Calu3 (cell line): ENCODE results near the gene AGBL1. TPM values are rescaled to one million over a fixed set of nuclear protein-coding genes. Genes with fewer than 3 reads are reported as not detected.
"Not testable (repeated sequence)": the region's sequence is repeated elsewhere in the genome, so short reads cannot be mapped to it uniquely, and the experiment has no call there.

Experiments used
- BruUV-seq: library from RNA; stranded (reverse); fragments of 400-500 nt; replicated peaks from 2 replicates; lab custom pipeline; 2021; lab: Mats Ljungman, UMichigan
- CTCF ChIA-PET: fragments of 300-600 bp; sonication (Branson Sonifier 250); formaldehyde crosslinking; loops from one replicate; lab custom pipeline; 2022; ENCODE audit warnings: antibody characterized with exemption; lab: Charles Lee
- DNase-seq: peaks from one replicate; pipeline ENCODE4 v3.0.0; 2022
- H3K27ac Mint-ChIP-seq: one replicate; pipeline ENCODE4 v1.8.0; 2022; ENCODE audit warnings: mixed read lengths; ENCODE audit not compliant: unreplicated experiment
- H3K27me3 Mint-ChIP-seq: one replicate; pipeline ENCODE4 v1.8.0; 2022; ENCODE audit warnings: mixed read lengths; ENCODE audit not compliant: unreplicated experiment
- H3K36me3 Mint-ChIP-seq: one replicate; pipeline ENCODE4 v1.8.0; 2022; ENCODE audit warnings: mild to moderate bottlenecking, moderate library complexity, mixed read lengths; ENCODE audit not compliant: insufficient read depth, unreplicated experiment
- H3K4me1 Mint-ChIP-seq: one replicate; pipeline ENCODE4 v1.8.0; 2022; ENCODE audit warnings: mild to moderate bottlenecking, low read depth, mixed read lengths; ENCODE audit not compliant: unreplicated experiment
- H3K4me3 Mint-ChIP-seq: one replicate; pipeline ENCODE4 v1.8.0; 2022; ENCODE audit warnings: mild to moderate bottlenecking, low read depth, moderate library complexity, mixed read lengths; ENCODE audit not compliant: unreplicated experiment
- H3K9me3 Mint-ChIP-seq: one replicate; pipeline ENCODE4 v1.8.0; 2022; ENCODE audit warnings: low read depth, mixed read lengths; ENCODE audit not compliant: unreplicated experiment
- CTCF ChIP-seq: fragments of 200-600 bp; IDR thresholded peaks from one replicate; pipeline ENCODE4 v1.8.0; 2022; ENCODE audit warnings: antibody characterized with exemption; ENCODE audit not compliant: unreplicated experiment
- intact Hi-C: fragments of 100-400 bp; cut with micrococcal nuclease; formaldehyde crosslinking; loops from one replicate; pipeline ENCODE4 v1.10.0; 2022; ENCODE audit not compliant: unreplicated experiment
- total RNA-seq: library from RNA; stranded (reverse); gene quantifications from 2 replicates; pipeline ENCODE4 v1.2.3, GENCODE V29; 2022

AGBL1 gene
- total RNA-seq, 1 experiment from 2014 or later: not detected

GRCh38 chr15:87034886-87035285 is 955.2 kb downstream of the AGBL1 start:
- no peak for TF ChIP-seq CTCF
- H3K27me3 Mint-ChIP-seq: no peaks in the 10 kb centered on the region
- BruUV-seq: no TSS peak
- H3K9me3 Mint-ChIP-seq: peaks cover 14% of the 10 kb centered on the region
- no peaks in the 10 kb centered on the region for H3K36me3 Mint-ChIP-seq
- H3K27ac Mint-ChIP-seq: no peak overlapping the region
- H3K4me1 Mint-ChIP-seq: no peaks in the 10 kb centered on the region
- H3K4me3 Mint-ChIP-seq: no peak overlapping the region
- no peak for DNase-seq
- CTCF ChIA-PET: no interaction called here
- intact Hi-C loops: no loop called here

DNA sequence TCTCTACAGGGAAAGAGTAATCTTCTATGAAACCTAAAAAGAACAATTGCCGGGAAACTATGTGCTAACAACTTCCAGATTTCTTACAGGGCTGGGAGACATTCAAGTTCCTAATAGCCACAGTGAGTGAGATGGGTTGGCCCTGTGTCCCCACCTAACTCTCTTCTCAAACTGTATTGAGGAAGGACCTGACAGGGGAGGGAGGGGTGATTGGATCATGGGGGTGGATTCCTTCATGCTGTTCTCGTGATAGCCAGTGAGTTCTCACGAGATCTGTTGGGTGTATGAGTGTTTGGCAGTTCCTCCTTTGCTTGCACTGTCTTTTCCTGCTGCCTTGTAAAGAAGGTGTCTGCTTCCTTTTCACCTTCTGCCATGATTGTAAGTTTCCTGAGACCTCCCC is 958.7 kb downstream of the AGBL1 start:
- Mint-ChIP-seq H3K36me3 (no peaks in the 10 kb centered on the region), H3K27ac (no peak overlapping the region), H3K9me3 (peaks cover 10% of the 10 kb centered on the region), H3K27me3 (no peaks in the 10 kb centered on the region), H3K4me1 (no peaks in the 10 kb centered on the region), H3K4me3 (no peak overlapping the region)
- DNase-seq: no peak
- CTCF ChIA-PET: no interaction called here
- BruUV-seq: no TSS peak
- no peak for TF ChIP-seq CTCF
- intact Hi-C loops: no loop called here

GRCh38 chr15:87042619-87043018 is 962.9 kb downstream of the AGBL1 start:
- CTCF ChIA-PET, H3K27ac Mint-ChIP-seq, intact Hi-C loops: not testable (repeated sequence)

DNA sequence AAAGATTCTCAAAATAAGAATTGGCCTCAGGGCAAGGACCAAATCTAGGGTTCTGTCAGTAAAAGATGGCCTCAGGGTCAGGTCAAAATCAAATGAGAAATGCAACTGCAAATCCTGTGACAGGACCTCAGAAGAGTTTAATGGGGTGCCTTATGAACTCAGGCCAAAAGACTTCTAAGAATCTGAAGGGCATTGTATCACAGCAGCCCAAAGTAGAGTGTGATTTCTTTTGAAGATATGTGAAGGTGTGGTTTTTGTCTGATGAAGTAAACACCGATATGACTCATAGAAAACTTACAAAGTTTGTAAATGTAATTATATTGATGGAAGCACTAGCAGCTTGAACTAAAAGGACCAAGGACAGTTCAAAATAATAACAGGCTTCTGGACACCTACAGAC is 966.1 kb downstream of the AGBL1 start:
- no peak for DNase-seq
- Mint-ChIP-seq H3K36me3 (no peaks in the 10 kb centered on the region), H3K4me1 (no peaks in the 10 kb centered on the region), H3K27me3 (no peaks in the 10 kb centered on the region), H3K9me3 (peaks cover 8% of the 10 kb centered on the region), H3K4me3 (no peak overlapping the region), H3K27ac (no peak overlapping the region)
- CTCF ChIA-PET: no interaction called here
- TF ChIP-seq CTCF: no peak
- no TSS peak for BruUV-seq
- intact Hi-C loops: no loop called here

More at GRCh38 chr15:87042619-87043018, 962.9 kb downstream of the AGBL1 start:
- peaks cover 12% of the 10 kb centered on the region for H3K9me3 Mint-ChIP-seq
- H3K4me1 Mint-ChIP-seq, H3K36me3 Mint-ChIP-seq, H3K4me3 Mint-ChIP-seq, DNase-seq, BruUV-seq, H3K27me3 Mint-ChIP-seq: not testable (repeated sequence)

DNA sequence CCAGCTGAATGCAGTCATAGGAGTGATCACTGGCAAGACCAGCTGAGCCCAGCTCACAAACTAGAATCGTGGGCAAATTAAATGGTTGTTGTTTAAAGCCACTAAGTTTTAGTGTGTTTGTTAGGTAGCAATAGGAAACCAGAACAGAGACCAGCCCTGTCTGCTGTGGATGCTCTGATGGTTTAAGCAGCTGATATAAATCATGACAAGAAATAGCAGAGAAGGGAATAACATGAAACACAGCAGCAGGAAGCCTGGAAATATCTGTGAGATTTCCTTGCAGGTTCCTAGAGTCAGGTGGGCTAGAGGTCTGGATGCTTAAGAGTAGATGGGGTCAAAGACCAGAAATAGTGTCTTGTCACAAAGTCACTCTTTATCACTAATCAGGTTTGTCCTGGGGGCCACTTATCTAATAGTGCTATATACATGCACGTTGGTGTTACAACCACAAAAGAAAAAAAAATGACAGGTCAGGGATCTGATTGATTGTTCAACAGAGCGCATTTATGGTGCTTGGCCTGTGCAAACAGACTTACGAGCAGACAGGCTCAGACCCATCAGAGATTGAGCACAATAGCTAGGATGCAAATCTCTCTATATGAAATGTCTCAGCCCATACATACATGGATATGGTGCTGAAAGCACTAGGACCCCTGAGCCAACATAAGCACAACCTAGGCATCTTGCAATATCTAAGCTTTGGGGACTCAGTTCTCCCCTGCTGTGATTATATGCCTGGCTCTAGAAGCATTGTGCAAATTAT is 967.7 kb downstream of the AGBL1 start:
- H3K27ac Mint-ChIP-seq: no peak overlapping the region
- no peak for TF ChIP-seq CTCF
- peaks cover 11% of the 10 kb centered on the region for H3K9me3 Mint-ChIP-seq
- intact Hi-C loops: no loop called here
- H3K27me3 Mint-ChIP-seq: no peaks in the 10 kb centered on the region
- DNase-seq: no peak
- no peaks in the 10 kb centered on the region for H3K36me3 Mint-ChIP-seq
- BruUV-seq: no TSS peak
- H3K4me1 Mint-ChIP-seq: no peaks in the 10 kb centered on the region
- no peak overlapping the region for H3K4me3 Mint-ChIP-seq
- CTCF ChIA-PET: no interaction called here
